HepG2 (cell line): ENCODE measurements around the gene VILL. TPM values are rescaled to one million over a fixed set of nuclear protein-coding genes. Genes with fewer than 3 reads are reported as not detected.

Source experiments
- ATM ChIP-seq: fragments of 450-650 bp; IDR thresholded peaks from 2 replicates; pipeline ENCODE4 v1.7.1; 2017; ENCODE audit warnings: mild to moderate bottlenecking, borderline replicate concordance
- BCL6 ChIP-seq: IDR thresholded peaks from 2 replicates; pipeline ENCODE4 v1.6.1; 2016; ENCODE audit warnings: missing genetic modification reagents, missing compliant biosample characterization
- FOXA3 ChIP-seq: IDR thresholded peaks from 2 replicates; pipeline ENCODE4 v1.6.1; 2016; ENCODE audit warnings: missing genetic modification reagents, missing compliant biosample characterization
- FOXC1 ChIP-seq: sonication (generic); formaldehyde crosslinking; IDR thresholded peaks from 2 replicates; pipeline ENCODE4 v1.8.0; 2022; ENCODE audit warnings: mild to moderate bottlenecking, missing genetic modification reagents, borderline replicate concordance
- HMG20A ChIP-seq: IDR thresholded peaks from 2 replicates; pipeline ENCODE4 v1.6.1; 2016; ENCODE audit warnings: borderline replicate concordance
- HOXA3 ChIP-seq: sonication (generic); formaldehyde crosslinking; IDR thresholded peaks from 2 replicates; pipeline ENCODE4 v1.5.0; 2020; ENCODE audit warnings: missing genetic modification reagents
- IKZF4 ChIP-seq: sonication (generic); formaldehyde crosslinking; IDR thresholded peaks from 2 replicates; pipeline ENCODE4 v1.5.1; 2020; ENCODE audit warnings: borderline replicate concordance, mild to moderate bottlenecking, low read depth, missing genetic modification reagents; ENCODE audit errors: not compliant biosample characterization
- KDM3A ChIP-seq: IDR thresholded peaks from 2 replicates; pipeline ENCODE4 v1.6.1; 2018; ENCODE audit warnings: low read depth, missing compliant biosample characterization
- MAFF ChIP-seq: IDR thresholded peaks from 2 replicates; pipeline ENCODE4 v1.6.1; 2011; ENCODE audit warnings: low read depth, low read length, improper control_type of control experiment
- MTA3 ChIP-seq: sonication (generic); formaldehyde crosslinking; IDR thresholded peaks from 2 replicates; pipeline ENCODE4 v1.4.0; 2020; ENCODE audit warnings: missing genetic modification reagents
- MTF1 ChIP-seq: sonication (generic); formaldehyde crosslinking; IDR thresholded peaks from 2 replicates; pipeline ENCODE4 v1.5.0; 2020; ENCODE audit warnings: missing genetic modification reagents
- NFE2 ChIP-seq: sonication (generic); formaldehyde crosslinking; IDR thresholded peaks from 2 replicates; pipeline ENCODE4 v1.4.0; 2020; ENCODE audit warnings: missing genetic modification reagents
- NFYB ChIP-seq: sonication (generic); formaldehyde crosslinking; IDR thresholded peaks from 2 replicates; pipeline ENCODE4 v1.4.0; 2020; ENCODE audit warnings: missing genetic modification reagents
- PHF21A ChIP-seq: sonication (generic); formaldehyde crosslinking; IDR thresholded peaks from 2 replicates; pipeline ENCODE4 v1.5.0; 2020; ENCODE audit warnings: mild to moderate bottlenecking, missing genetic modification reagents
- PRDM4 ChIP-seq: sonication (generic); formaldehyde crosslinking; IDR thresholded peaks from 2 replicates; pipeline ENCODE4 v1.9.0; 2021; ENCODE audit warnings: missing genetic modification reagents, borderline replicate concordance
- RELA ChIP-seq: sonication (generic); formaldehyde crosslinking; IDR thresholded peaks from 2 replicates; pipeline ENCODE4 v1.4.0; 2020; ENCODE audit warnings: missing genetic modification reagents
- RNF2 ChIP-seq: fragments of 450-650 bp; conservative IDR thresholded peaks from 2 replicates; pipeline ENCODE4 v1.6.1; 2016; ENCODE audit warnings: low read depth
- SALL1 ChIP-seq: sonication (generic); formaldehyde crosslinking; IDR thresholded peaks from 2 replicates; pipeline ENCODE4 v1.8.0; 2022; ENCODE audit warnings: mild to moderate bottlenecking, missing genetic modification reagents
- SP4 ChIP-seq: sonication (generic); formaldehyde crosslinking; IDR thresholded peaks from 2 replicates; pipeline ENCODE4 v1.8.1; 2023; ENCODE audit warnings: mild to moderate bottlenecking, missing genetic modification reagents
- SRSF4 ChIP-seq: fragments of 200-400 bp; formaldehyde crosslinking; IDR thresholded peaks from one replicate; pipeline ENCODE4 v1.6.1; 2018; ENCODE audit warnings: mild to moderate bottlenecking, low read depth, low read length, moderate library complexity; ENCODE audit not compliant: poor library complexity, severe bottlenecking
- TCF7 ChIP-seq: sonication (generic); IDR thresholded peaks from 2 replicates; pipeline ENCODE4 v1.6.1; 2016; ENCODE audit warnings: antibody characterized with exemption, low read depth
- YEATS4 ChIP-seq: sonication (generic); formaldehyde crosslinking; IDR thresholded peaks from 2 replicates; pipeline ENCODE4 v1.4.0; 2020; ENCODE audit warnings: missing genetic modification reagents, borderline replicate concordance
- ZEB1 ChIP-seq: IDR thresholded peaks from 2 replicates; pipeline ENCODE4 v1.6.1; 2012; ENCODE audit warnings: mild to moderate bottlenecking, low read depth, inconsistent platforms; ENCODE audit not compliant: insufficient replicate concordance
- ZFP36 ChIP-seq: fragments of 150-350 bp; IDR thresholded peaks from 2 replicates; pipeline ENCODE4 v1.6.1; 2018; ENCODE audit warnings: borderline replicate concordance, low read length, low read depth; ENCODE audit not compliant: partially characterized antibody
- ZFY ChIP-seq: sonication (generic); formaldehyde crosslinking; IDR thresholded peaks from 2 replicates; pipeline ENCODE4 v1.4.0; 2020; ENCODE audit warnings: missing genetic modification reagents
- ZMAT3 ChIP-seq: sonication (generic); formaldehyde crosslinking; conservative IDR thresholded peaks from 2 replicates; pipeline ENCODE4 v1.7.0; 2021; ENCODE audit warnings: missing genetic modification reagents
- ZNF180 ChIP-seq: sonication (generic); formaldehyde crosslinking; IDR thresholded peaks from 2 replicates; pipeline ENCODE4 v1.4.0; 2020; ENCODE audit warnings: low read depth, missing genetic modification reagents, borderline replicate concordance
- ZNF446 ChIP-seq: sonication (generic); formaldehyde crosslinking; IDR thresholded peaks from 2 replicates; pipeline ENCODE4 v1.5.0; 2020; ENCODE audit warnings: mild to moderate bottlenecking, missing genetic modification reagents
- ZNF670 ChIP-seq: sonication (generic); formaldehyde crosslinking; IDR thresholded peaks from 2 replicates; pipeline ENCODE4 v1.8.0; 2022; ENCODE audit warnings: mild to moderate bottlenecking, missing genetic modification reagents, borderline replicate concordance
- ZNF713 ChIP-seq: sonication (generic); formaldehyde crosslinking; IDR thresholded peaks from 2 replicates; pipeline ENCODE4 v1.4.0; 2020; ENCODE audit warnings: mild to moderate bottlenecking, missing genetic modification reagents
- ZNF792 ChIP-seq: IDR thresholded peaks from 2 replicates; pipeline ENCODE4 v1.6.1; 2016
- polyA plus RNA-seq, 8 experiments: library from polyadenylated mRNA; depleted of rRNA in 3 of 8; stranded (reverse) in 7 of 8; unstranded in 1 of 8; fragments of >200 nt; fragmentation: Illumina TruSeq in 4 of 8; extraction: Trizol in 4 of 8; gene quantifications; 2 replicates each; pipeline versions ENCODE4 v1.2.1 to v1.2.3, GENCODE V29; 2011 to 2016; ENCODE audit warnings: low read depth in 4 of 8, missing spikeins in 1 of 8, mixed read lengths in 1 of 8; ENCODE audit not compliant: insufficient read depth in 1 of 8
- total RNA-seq, 5 experiments: library from RNA; depleted of rRNA; stranded (reverse); fragments of >200 nt; fragmentation: Illumina TruSeq; extraction: Trizol; gene quantifications; 2 replicates each; pipeline ENCODE4 v1.2.3, GENCODE V29; 2016; ENCODE audit warnings: low read depth in 1 of 5

Gene VILL
- total and polyA plus RNA-seq, 2 of the 13 experiments (the other 11 are each of a cell fraction or from before 2014, with no cell fraction given), result 3.2 to 5.3 TPM

GRCh38 chr3:37986479-37987314 lies 3.9 kb upstream of the VILL start (continued):
- no peak for TF ChIP-seq ZNF670
- TF ChIP-seq ZNF792 (CRISPR knock-in tag), result no peak
- no peak for TF ChIP-seq ZNF713 (CRISPR knock-in tag)
- no peak for TF ChIP-seq PRDM4
- TF ChIP-seq NFYB (CRISPR knock-in tag), result no peak
- peak; percentile 54; the same call in 1 of the 2 replicates for TF ChIP-seq ZFY
- no peak for TF ChIP-seq MAFF
- TF ChIP-seq ZNF446 (CRISPR knock-in tag), result no peak
- no peak for TF ChIP-seq SRSF4
- no peak for TF ChIP-seq ZMAT3 (CRISPR knock-in tag)
- no peak for TF ChIP-seq ZFP36
- peak; percentile 75; the same call in 1 of the 2 replicates for TF ChIP-seq PHF21A
- no peak for TF ChIP-seq KDM3A (CRISPR knock-in tag)
- no peak for TF ChIP-seq MTA3
- TF ChIP-seq BCL6, result peak; percentile 35; the same call in 1 of the 2 replicates
- no peak for TF ChIP-seq RELA (CRISPR knock-in tag)
- peak; percentile 36; the same call in 1 of the 2 replicates for TF ChIP-seq HOXA3 (CRISPR knock-in tag)
- TF ChIP-seq TCF7, result peak; percentile 72
- peak; percentile 94 for TF ChIP-seq FOXA3
- no peak; the same call in 1 of the 2 replicates for TF ChIP-seq HMG20A (CRISPR knock-in tag)
- TF ChIP-seq NFE2, result 0 out of 2 replicates have a peak, but pooled peaks have one; percentile 3
- no peak for TF ChIP-seq RNF2
- TF ChIP-seq ZNF180, result no peak
- TF ChIP-seq SP4 (CRISPR knock-in tag), result no peak
- TF ChIP-seq SALL1 (CRISPR knock-in tag), result peak; percentile 46
- TF ChIP-seq ATM, result no peak
- no peak for TF ChIP-seq YEATS4 (CRISPR knock-in tag)
- no peak for TF ChIP-seq FOXC1 (CRISPR knock-in tag)
- no peak for TF ChIP-seq IKZF4 (CRISPR knock-in tag)
- no peak for TF ChIP-seq MTF1 (CRISPR knock-in tag)
- TF ChIP-seq ZEB1, result peak; percentile 27
